GM21526 (cell line): Measurements from ENCODE around the gene B3GNT4.
"Not testable (repeated sequence)": the region's sequence is repeated elsewhere in the genome, so short reads cannot be mapped to it uniquely, and the experiment has no call there.

Experiments used
- ATAC-seq: cut with Tn5 transposase; IDR thresholded peaks from one replicate; pipeline ENCODE4 v1.9.1; 2021; ENCODE audit warnings: moderate library complexity; ENCODE audit not compliant: unreplicated experiment, low FRiP score

B3GNT4 gene

GRCh38 chr12:122203301-122204166, at the start of gene B3GNT4:
TSS of gene B3GNT4 (plus strand) at chr12:122203709. CDS start at chr12:122204619, 910 bp downstream.
- ATAC-seq: no peak

GRCh38 chr12:122155705-122156104, 47.8 kb upstream of the B3GNT4 start:
- no peak for ATAC-seq

- ATAC-seq: no peak
Observed at GRCh38 chr12:122158700-122159285, 44.7 kb upstream of the B3GNT4 start.

- no peak for ATAC-seq
Observed at GRCh38 chr12:122159882-122160281, 43.6 kb upstream of the B3GNT4 start.

- no peak for ATAC-seq
Observed at GRCh38 chr12:122160761-122161160, 42.7 kb upstream of the B3GNT4 start.

GRCh38 chr12:122161682-122162081, 41.8 kb upstream of the B3GNT4 start:
- ATAC-seq: no peak

- ATAC-seq: no peak
Observed at GRCh38 chr12:122162976-122163375, 40.5 kb upstream of the B3GNT4 start.

GRCh38 chr12:122166422-122167349, 36.8 kb upstream of the B3GNT4 start:
- peak; percentile 73 for ATAC-seq

GRCh38 chr12:122167356-122167925, 36.1 kb upstream of the B3GNT4 start:
- no peak for ATAC-seq

GRCh38 chr12:122168492-122168891, 35.0 kb upstream of the B3GNT4 start:
- no peak for ATAC-seq

GRCh38 chr12:122171399-122171798, 32.1 kb upstream of the B3GNT4 start:
- ATAC-seq: no peak

- ATAC-seq: no peak
Observed at GRCh38 chr12:122172262-122172939, 31.1 kb upstream of the B3GNT4 start.

- no peak for ATAC-seq
Observed at GRCh38 chr12:122174155-122174845, 29.2 kb upstream of the B3GNT4 start, which contains the start of gene IL31. TSS of gene IL31 (minus strand) at chr12:122174221. CDS start at chr12:122174172, 49 bp downstream.

GRCh38 chr12:122176473-122176872, 27.0 kb upstream of the B3GNT4 start:
- not testable (repeated sequence) for ATAC-seq

- ATAC-seq: no peak
Observed at GRCh38 chr12:122182887-122183587, 20.5 kb upstream of the B3GNT4 start, which contains the start of gene LRRC43. TSS of gene LRRC43 (plus strand) at chr12:122183123. CDS start at chr12:122183145, 22 bp downstream.

- no peak for ATAC-seq
Observed at GRCh38 chr12:122183588-122183940, 19.9 kb upstream of the B3GNT4 start.

- ATAC-seq: no peak
Observed at GRCh38 chr12:122184517-122184916, 19.0 kb upstream of the B3GNT4 start.

GRCh38 chr12:122185079-122185478, 18.4 kb upstream of the B3GNT4 start:
- no peak for ATAC-seq
